HEK293 (cell line): Measurements from ENCODE around the gene CYB561D2.

Experiments used
- CTCF ChIA-PET: fragments of 350-600 bp; formaldehyde crosslinking; extraction: SDS; loops from one replicate; lab custom pipeline; 2021; ENCODE audit warnings: antibody characterized with exemption; lab: Yijun Ruan, JAX
- POLR2A ChIA-PET: fragments of 300-600 bp; formaldehyde crosslinking; extraction: SDS; loops from one replicate; lab custom pipeline; 2020; ENCODE audit warnings: antibody characterized with exemption, inconsistent platforms; lab: Yijun Ruan, JAX
- H3K27ac ChIP-seq: fragments of 200-500 bp; sonication (Bioruptor generic); 2 replicates; pipeline ENCODE4 v1.5.1; 2014; ENCODE audit warnings: low read depth, low read length, control low read depth, inconsistent platforms; ENCODE audit errors: extremely low read depth
- H3K36me3 ChIP-seq, 2 experiments: fragments of 200-500 bp in 1 of 2; sonication (Bioruptor generic) in 1 of 2; 1 replicate in 1 of 2; 2 replicates in 1 of 2; pipeline ENCODE4 v1.5.1; 2014 to 2017; ENCODE audit warnings: inconsistent platforms in 2 of 2, low read length in 2 of 2; ENCODE audit not compliant: control insufficient read depth in 2 of 2, insufficient read depth in 1 of 2
- H3K4me1 ChIP-seq: fragments of 200-500 bp; sonication (Bioruptor generic); 2 replicates; pipeline ENCODE4 v1.5.1; 2014; ENCODE audit warnings: mild to moderate bottlenecking, low read length, inconsistent platforms; ENCODE audit not compliant: control insufficient read depth, insufficient read depth
- H3K4me3 ChIP-seq: 2 replicates; pipeline ENCODE4 v1.5.1; 2011; ENCODE audit warnings: low read depth, mild to moderate bottlenecking, control low read depth, low read length, moderate library complexity
- H3K9me3 ChIP-seq: fragments of 200-500 bp; sonication (Bioruptor generic); 2 replicates; pipeline ENCODE4 v1.5.1; 2014; ENCODE audit warnings: low read depth, low read length, inconsistent platforms; ENCODE audit not compliant: control insufficient read depth, insufficient read depth
- KLF9 ChIP-seq: fragments of 450-650 bp; formaldehyde crosslinking; IDR thresholded peaks from 2 replicates; pipeline ENCODE4 v1.5.1; 2016; ENCODE audit warnings: missing biosample characterization, missing genetic modification characterization, low read depth
- SP7 ChIP-seq: fragments of 450-650 bp; formaldehyde crosslinking; IDR thresholded peaks from 2 replicates; pipeline ENCODE4 v1.5.1; 2016; ENCODE audit warnings: missing biosample characterization, missing genetic modification characterization
- ZBTB10 ChIP-seq: fragments of 450-650 bp; formaldehyde crosslinking; IDR thresholded peaks from 2 replicates; pipeline ENCODE4 v1.5.1; 2016; ENCODE audit warnings: missing biosample characterization, missing genetic modification characterization
- ZBTB20 ChIP-seq: fragments of 450-650 bp; formaldehyde crosslinking; IDR thresholded peaks from 2 replicates; pipeline ENCODE4 v1.5.1; 2016; ENCODE audit warnings: missing biosample characterization, missing genetic modification characterization
- ZNF24 ChIP-seq: fragments of 450-650 bp; formaldehyde crosslinking; IDR thresholded peaks from 2 replicates; pipeline ENCODE4 v1.5.1; 2016; ENCODE audit warnings: missing biosample characterization, missing genetic modification characterization
- ZNF426 ChIP-seq: fragments of 450-650 bp; formaldehyde crosslinking; IDR thresholded peaks from 2 replicates; pipeline ENCODE4 v1.5.1; 2017; ENCODE audit warnings: missing biosample characterization, missing genetic modification characterization, mild to moderate bottlenecking, inconsistent platforms, moderate library complexity
- ZNF529 ChIP-seq: fragments of 450-650 bp; formaldehyde crosslinking; IDR thresholded peaks from 2 replicates; pipeline ENCODE4 v1.5.1; 2017; ENCODE audit warnings: missing genetic modification characterization, missing biosample characterization; ENCODE audit not compliant: insufficient replicate concordance
- ZNF561 ChIP-seq: fragments of 450-650 bp; IDR thresholded peaks from 2 replicates; pipeline ENCODE4 v1.5.1; 2018; ENCODE audit warnings: missing biosample characterization, missing genetic modification characterization, borderline replicate concordance
- ZNF629 ChIP-seq: fragments of 450-650 bp; formaldehyde crosslinking; IDR thresholded peaks from 2 replicates; pipeline ENCODE4 v1.5.1; 2017; ENCODE audit warnings: missing biosample characterization, missing genetic modification characterization
- ZNF777 ChIP-seq: fragments of 450-650 bp; formaldehyde crosslinking; IDR thresholded peaks from 2 replicates; pipeline ENCODE4 v1.5.1; 2017; ENCODE audit warnings: missing biosample characterization, missing genetic modification characterization, borderline replicate concordance
- ZNF791 ChIP-seq: fragments of 450-650 bp; formaldehyde crosslinking; IDR thresholded peaks from 2 replicates; pipeline ENCODE4 v1.5.1; 2016; ENCODE audit warnings: missing biosample characterization, missing genetic modification characterization
- ZSCAN16 ChIP-seq: fragments of 450-650 bp; formaldehyde crosslinking; IDR thresholded peaks from 2 replicates; pipeline ENCODE4 v1.5.1; 2016; ENCODE audit warnings: missing biosample characterization, missing genetic modification characterization
- TF ChIP-seq, protein P1 (sequence below): fragments of 450-650 bp; formaldehyde crosslinking; IDR thresholded peaks from 2 replicates; pipeline ENCODE4 v1.5.1; 2017; ENCODE audit warnings: missing biosample characterization, missing genetic modification characterization
- TF ChIP-seq, protein P2 (sequence below): fragments of 450-650 bp; formaldehyde crosslinking; IDR thresholded peaks from 2 replicates; pipeline ENCODE4 v1.5.1; 2016; ENCODE audit warnings: missing biosample characterization, missing genetic modification characterization
- TF ChIP-seq, protein P3 (sequence below): fragments of 450-650 bp; formaldehyde crosslinking; IDR thresholded peaks from 2 replicates; pipeline ENCODE4 v1.5.1; 2016; ENCODE audit warnings: missing biosample characterization, missing genetic modification characterization, low read depth

CYB561D2 gene

DNA sequence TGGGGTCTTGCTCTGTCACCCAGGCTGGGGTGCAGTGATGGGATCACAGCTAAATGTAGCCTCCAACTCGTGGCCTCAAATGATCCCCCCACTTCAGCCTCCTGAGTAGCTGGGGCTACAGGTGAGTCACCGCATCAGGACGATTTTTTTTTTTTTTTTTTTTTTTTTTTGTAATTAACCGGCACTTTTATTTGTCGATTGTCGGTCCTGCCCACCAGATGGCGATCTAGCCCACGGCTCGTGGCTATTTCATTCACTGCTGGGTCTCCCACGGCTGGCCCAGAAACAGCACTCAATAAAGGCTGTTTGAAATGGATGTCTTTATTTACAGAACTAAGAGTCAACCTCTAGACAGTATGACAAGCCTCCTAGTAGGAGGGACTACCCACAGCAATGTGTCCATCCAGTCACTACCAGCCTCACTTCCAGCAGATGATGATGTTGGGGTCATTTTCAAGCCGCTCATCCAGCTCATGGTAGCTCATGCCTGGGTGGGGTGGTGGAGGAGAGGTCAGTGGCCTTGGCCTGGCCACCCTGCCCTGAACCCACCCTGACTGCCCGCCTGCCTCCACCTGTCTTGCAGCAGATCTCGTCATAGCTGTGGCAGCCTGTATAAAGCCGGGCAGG, 3.4 kb upstream of the CYB561D2 start (continued):
- TF ChIP-seq, protein P1, sequence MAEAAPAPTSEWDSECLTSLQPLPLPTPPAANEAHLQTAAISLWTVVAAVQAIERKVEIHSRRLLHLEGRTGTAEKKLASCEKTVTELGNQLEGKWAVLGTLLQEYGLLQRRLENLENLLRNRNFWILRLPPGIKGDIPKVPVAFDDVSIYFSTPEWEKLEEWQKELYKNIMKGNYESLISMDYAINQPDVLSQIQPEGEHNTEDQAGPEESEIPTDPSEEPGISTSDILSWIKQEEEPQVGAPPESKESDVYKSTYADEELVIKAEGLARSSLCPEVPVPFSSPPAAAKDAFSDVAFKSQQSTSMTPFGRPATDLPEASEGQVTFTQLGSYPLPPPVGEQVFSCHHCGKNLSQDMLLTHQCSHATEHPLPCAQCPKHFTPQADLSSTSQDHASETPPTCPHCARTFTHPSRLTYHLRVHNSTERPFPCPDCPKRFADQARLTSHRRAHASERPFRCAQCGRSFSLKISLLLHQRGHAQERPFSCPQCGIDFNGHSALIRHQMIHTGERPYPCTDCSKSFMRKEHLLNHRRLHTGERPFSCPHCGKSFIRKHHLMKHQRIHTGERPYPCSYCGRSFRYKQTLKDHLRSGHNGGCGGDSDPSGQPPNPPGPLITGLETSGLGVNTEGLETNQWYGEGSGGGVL (tag by site-specific recombination): 0 out of 2 replicates have a peak, but pooled peaks have one; percentile 19
- TF ChIP-seq ZSCAN16 (tag by site-specific recombination) (no peak), ZBTB20 (0 out of 2 replicates have a peak, but pooled peaks have one; percentile 16), SP7 (0 out of 2 replicates have a peak, but pooled peaks have one; percentile 24)

DNA sequence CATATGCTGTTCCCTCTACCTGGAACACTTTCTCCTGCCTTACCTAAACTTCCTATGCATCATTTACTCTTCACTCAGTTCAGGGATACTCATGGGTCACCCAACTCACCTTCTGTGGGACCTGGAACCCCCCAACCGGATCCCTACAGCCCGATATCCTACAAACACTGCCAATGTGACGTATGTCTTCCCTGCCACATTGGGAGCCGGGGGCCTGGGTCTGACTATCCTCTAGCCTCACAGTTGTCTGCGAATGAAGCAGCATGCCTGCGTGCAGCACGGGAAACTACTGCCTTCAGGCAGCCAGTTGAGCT, 492 bp upstream of the CYB561D2 start:
- Histone ChIP-seq H3K4me3 (peak overlapping the region; percentile 72), H3K36me3 (peaks cover 0 to 61% of the 10 kb centered on the region in 2 experiments; a peak in 1 of 3 replicates), H3K27ac (peak overlapping the region; percentile 40; the same call in 1 of the 2 replicates), H3K9me3 (no peaks in the 10 kb centered on the region), H3K4me1 (peaks cover 4% of the 10 kb centered on the region; the same call in 1 of the 2 replicates)
- ChIA-PET CTCF (interaction anchor here (0.5 to 5.3 kb wide), 6 partner anchors 89 to 265 kb away, joined by 3 to 27 read pairs (median 3); no protein-coding TSS in a partner anchor), POLR2A (interaction anchor here (0.5 to 5.3 kb wide), 10 partner anchors 11 to 266 kb away, joined by 3 to 51 read pairs (median 4); partner anchors contain the start of genes HEMK1, HYAL3, NAA80 and TUSC2)
- TF ChIP-seq ZBTB10 (tag by site-specific recombination) (no peak), ZNF529 (tag by site-specific recombination) (no peak), ZNF561 (no peak), ZNF426 (tag by site-specific recombination) (no peak), ZNF24 (tag by site-specific recombination) (no peak), ZNF777 (tag by site-specific recombination) (no peak), KLF9 (tag by site-specific recombination) (no peak), ZNF629 (tag by site-specific recombination) (no peak), ZNF791 (no peak)
- TF ChIP-seq, protein P2, sequence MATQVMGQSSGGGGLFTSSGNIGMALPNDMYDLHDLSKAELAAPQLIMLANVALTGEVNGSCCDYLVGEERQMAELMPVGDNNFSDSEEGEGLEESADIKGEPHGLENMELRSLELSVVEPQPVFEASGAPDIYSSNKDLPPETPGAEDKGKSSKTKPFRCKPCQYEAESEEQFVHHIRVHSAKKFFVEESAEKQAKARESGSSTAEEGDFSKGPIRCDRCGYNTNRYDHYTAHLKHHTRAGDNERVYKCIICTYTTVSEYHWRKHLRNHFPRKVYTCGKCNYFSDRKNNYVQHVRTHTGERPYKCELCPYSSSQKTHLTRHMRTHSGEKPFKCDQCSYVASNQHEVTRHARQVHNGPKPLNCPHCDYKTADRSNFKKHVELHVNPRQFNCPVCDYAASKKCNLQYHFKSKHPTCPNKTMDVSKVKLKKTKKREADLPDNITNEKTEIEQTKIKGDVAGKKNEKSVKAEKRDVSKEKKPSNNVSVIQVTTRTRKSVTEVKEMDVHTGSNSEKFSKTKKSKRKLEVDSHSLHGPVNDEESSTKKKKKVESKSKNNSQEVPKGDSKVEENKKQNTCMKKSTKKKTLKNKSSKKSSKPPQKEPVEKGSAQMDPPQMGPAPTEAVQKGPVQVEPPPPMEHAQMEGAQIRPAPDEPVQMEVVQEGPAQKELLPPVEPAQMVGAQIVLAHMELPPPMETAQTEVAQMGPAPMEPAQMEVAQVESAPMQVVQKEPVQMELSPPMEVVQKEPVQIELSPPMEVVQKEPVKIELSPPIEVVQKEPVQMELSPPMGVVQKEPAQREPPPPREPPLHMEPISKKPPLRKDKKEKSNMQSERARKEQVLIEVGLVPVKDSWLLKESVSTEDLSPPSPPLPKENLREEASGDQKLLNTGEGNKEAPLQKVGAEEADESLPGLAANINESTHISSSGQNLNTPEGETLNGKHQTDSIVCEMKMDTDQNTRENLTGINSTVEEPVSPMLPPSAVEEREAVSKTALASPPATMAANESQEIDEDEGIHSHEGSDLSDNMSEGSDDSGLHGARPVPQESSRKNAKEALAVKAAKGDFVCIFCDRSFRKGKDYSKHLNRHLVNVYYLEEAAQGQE: no peak
- TF ChIP-seq, protein P3, sequence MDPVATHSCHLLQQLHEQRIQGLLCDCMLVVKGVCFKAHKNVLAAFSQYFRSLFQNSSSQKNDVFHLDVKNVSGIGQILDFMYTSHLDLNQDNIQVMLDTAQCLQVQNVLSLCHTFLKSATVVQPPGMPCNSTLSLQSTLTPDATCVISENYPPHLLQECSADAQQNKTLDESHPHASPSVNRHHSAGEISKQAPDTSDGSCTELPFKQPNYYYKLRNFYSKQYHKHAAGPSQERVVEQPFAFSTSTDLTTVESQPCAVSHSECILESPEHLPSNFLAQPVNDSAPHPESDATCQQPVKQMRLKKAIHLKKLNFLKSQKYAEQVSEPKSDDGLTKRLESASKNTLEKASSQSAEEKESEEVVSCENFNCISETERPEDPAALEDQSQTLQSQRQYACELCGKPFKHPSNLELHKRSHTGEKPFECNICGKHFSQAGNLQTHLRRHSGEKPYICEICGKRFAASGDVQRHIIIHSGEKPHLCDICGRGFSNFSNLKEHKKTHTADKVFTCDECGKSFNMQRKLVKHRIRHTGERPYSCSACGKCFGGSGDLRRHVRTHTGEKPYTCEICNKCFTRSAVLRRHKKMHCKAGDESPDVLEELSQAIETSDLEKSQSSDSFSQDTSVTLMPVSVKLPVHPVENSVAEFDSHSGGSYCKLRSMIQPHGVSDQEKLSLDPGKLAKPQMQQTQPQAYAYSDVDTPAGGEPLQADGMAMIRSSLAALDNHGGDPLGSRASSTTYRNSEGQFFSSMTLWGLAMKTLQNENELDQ (tag by site-specific recombination): no peak
